Neural progenitor cell (in vitro differentiated cells): Measurements from ENCODE around the gene VARS1. TPM values are rescaled to one million over a fixed set of nuclear protein-coding genes. Genes with fewer than 3 reads are reported as not detected.

ENCODE experiments used
- DNase-seq: peaks from one replicate; pipeline ENCODE4 v3.0.0-alpha.2; 2016; ENCODE audit warnings: low spot score
- H2AFZ ChIP-seq: fragments of 200-600 bp; sonication (generic); replicated peaks from 2 replicates; pipeline ENCODE4 v1.6.1; 2016; ENCODE audit warnings: antibody characterized with exemption
- H3F3A ChIP-seq: fragments of 200-600 bp; sonication (generic); 2 replicates; pipeline ENCODE4 v1.6.1; 2016; ENCODE audit warnings: antibody characterized with exemption, low read depth
- H3K27ac ChIP-seq: fragments of 200-600 bp; sonication (generic); 2 replicates; pipeline ENCODE4 v1.5.1; 2016; ENCODE audit warnings: mild to moderate bottlenecking
- H3K27me3 ChIP-seq: fragments of 200-600 bp; sonication (generic); 2 replicates; pipeline ENCODE4 v1.6.1; 2016; ENCODE audit warnings: mild to moderate bottlenecking, moderate library complexity
- H3K36me3 ChIP-seq: fragments of 200-600 bp; sonication (generic); 2 replicates; pipeline ENCODE4 v1.5.1; 2016
- H3K4me1 ChIP-seq: fragments of 200-600 bp; sonication (generic); 2 replicates; pipeline ENCODE4 v1.6.1; 2016; ENCODE audit warnings: mixed run types
- H3K4me2 ChIP-seq: fragments of 200-600 bp; sonication (generic); 2 replicates; pipeline ENCODE4 v1.6.1; 2016
- H3K4me3 ChIP-seq: fragments of 200-600 bp; sonication (generic); 2 replicates; pipeline ENCODE4 v1.5.1; 2016
- H3K79me2 ChIP-seq: fragments of 200-600 bp; sonication (generic); 2 replicates; pipeline ENCODE4 v1.6.1; 2016; ENCODE audit warnings: low read depth
- H3K9ac ChIP-seq: fragments of 200-600 bp; sonication (generic); 2 replicates; pipeline ENCODE4 v1.6.1; 2016
- H3K9me3 ChIP-seq: fragments of 200-600 bp; sonication (generic); 2 replicates; pipeline ENCODE4 v1.5.1; 2016; ENCODE audit warnings: low read depth
- H4K20me1 ChIP-seq: fragments of 200-600 bp; sonication (generic); 2 replicates; pipeline ENCODE4 v1.6.1; 2016; ENCODE audit warnings: low read depth
- H3K27ac Mint-ChIP-seq: 3 replicates; pipeline ENCODE4 v1.8.0; 2021; ENCODE audit warnings: mixed read lengths
- H3K27me3 Mint-ChIP-seq: 2 replicates; pipeline ENCODE4 v1.8.0; 2022; ENCODE audit warnings: low read depth, mild to moderate bottlenecking, inconsistent platforms, moderate library complexity, mixed read lengths; ENCODE audit not compliant: insufficient read depth
- H3K36me3 Mint-ChIP-seq: 3 replicates; pipeline ENCODE4 v1.8.0; 2021; ENCODE audit warnings: mixed read lengths
- H3K4me1 Mint-ChIP-seq: 3 replicates; pipeline ENCODE4 v1.8.0; 2021; ENCODE audit warnings: mixed read lengths
- H3K4me3 Mint-ChIP-seq: 3 replicates; pipeline ENCODE4 v1.8.0; 2021; ENCODE audit warnings: mild to moderate bottlenecking, moderate library complexity, mixed read lengths
- H3K9me3 Mint-ChIP-seq: 3 replicates; pipeline ENCODE4 v1.8.0; 2020; ENCODE audit warnings: mixed read lengths
- CTCF ChIP-seq: fragments of 200-600 bp; sonication (generic); IDR thresholded peaks from 2 replicates; pipeline ENCODE4 v1.5.1; 2017; ENCODE audit warnings: antibody characterized with exemption, mild to moderate bottlenecking
- EZH2 ChIP-seq: fragments of 200-600 bp; sonication (generic); IDR thresholded peaks from 2 replicates; pipeline ENCODE4 v1.6.1; 2017; ENCODE audit warnings: antibody characterized with exemption, mild to moderate bottlenecking, moderate library complexity
- EZH2phosphoT487 ChIP-seq: fragments of 200-600 bp; sonication (generic); IDR thresholded peaks from 2 replicates; pipeline ENCODE4 v1.6.1; 2017; ENCODE audit warnings: antibody characterized with exemption
- total RNA-seq: library from RNA; depleted of rRNA; stranded (reverse); fragments of >200 nt; gene quantifications from 2 replicates; pipeline ENCODE4 v1.2.3, GENCODE V29; 2015; ENCODE audit warnings: low replicate concordance

The VARS1 gene
- total RNA-seq, 1 donor from 2014 or later = 34.1 TPM

GRCh38 chr6:31799781-31800180 lies 4.2 kb upstream of the VARS1 start:
- H3K4me1 Mint-ChIP-seq = peaks cover 4% of the 10 kb centered on the region
- Histone ChIP-seq H3K9ac (no peak overlapping the region), H2AFZ (no peak overlapping the region), H3K9me3 (no peaks in the 10 kb centered on the region), H3K27me3 (no peaks in the 10 kb centered on the region), H4K20me1 (no peaks in the 10 kb centered on the region), H3K79me2 (peaks cover 60% of the 10 kb centered on the region), H3F3A (peaks cover 36% of the 10 kb centered on the region), H3K4me2 (no peak overlapping the region), H3K27ac (no peak overlapping the region), H3K4me1 (no peaks in the 10 kb centered on the region), H3K4me3 (no peak overlapping the region), H3K36me3 (no peaks in the 10 kb centered on the region)
- no peak for DNase-seq
- no peak overlapping the region for H3K27ac Mint-ChIP-seq
- H3K9me3 Mint-ChIP-seq = no peaks in the 10 kb centered on the region
- no peaks in the 10 kb centered on the region for H3K27me3 Mint-ChIP-seq
- TF ChIP-seq CTCF (no peak), EZH2 (no peak), EZH2phosphoT487 (no peak)
- no peak overlapping the region for H3K4me3 Mint-ChIP-seq
- peaks cover 11% of the 10 kb centered on the region for H3K36me3 Mint-ChIP-seq

- H3K4me3 Mint-ChIP-seq = peak overlapping the region; percentile 31
- Histone ChIP-seq H3F3A (peaks cover 36% of the 10 kb centered on the region), H3K9me3 (no peaks in the 10 kb centered on the region), H4K20me1 (no peaks in the 10 kb centered on the region), H3K27ac (no peak overlapping the region), H2AFZ (no peak overlapping the region), H3K9ac (no peak overlapping the region), H3K79me2 (peaks cover 53% of the 10 kb centered on the region), H3K4me2 (no peak overlapping the region), H3K27me3 (no peaks in the 10 kb centered on the region), H3K4me1 (peaks cover 7% of the 10 kb centered on the region), H3K4me3 (no peak overlapping the region), H3K36me3 (no peaks in the 10 kb centered on the region)
- H3K27ac Mint-ChIP-seq = no peak overlapping the region
- no peak for TF ChIP-seq EZH2phosphoT487
- TF ChIP-seq EZH2 = no peak
- TF ChIP-seq CTCF = no peak
- peaks cover 9% of the 10 kb centered on the region for H3K36me3 Mint-ChIP-seq
- H3K27me3 Mint-ChIP-seq = no peaks in the 10 kb centered on the region
- peaks cover 14% of the 10 kb centered on the region for H3K4me1 Mint-ChIP-seq
- no peak for DNase-seq
- H3K9me3 Mint-ChIP-seq = no peaks in the 10 kb centered on the region
Measured at GRCh38 chr6:31797588-31797987, 2.0 kb upstream of the VARS1 start.

GRCh38 chr6:31796993-31797385 lies 1.4 kb upstream of the VARS1 start:
- no peaks in the 10 kb centered on the region for H3K9me3 ChIP-seq
- Mint-ChIP-seq H3K27me3 (no peaks in the 10 kb centered on the region), H3K36me3 (peaks cover 9% of the 10 kb centered on the region), H3K27ac (no peak overlapping the region), H3K9me3 (no peaks in the 10 kb centered on the region), H3K4me1 (peaks cover 14% of the 10 kb centered on the region), H3K4me3 (peak overlapping the region; percentile 81)
- H3K4me3 ChIP-seq = no peak overlapping the region
- peaks cover 47% of the 10 kb centered on the region for H3K79me2 ChIP-seq
- H3K27me3 ChIP-seq = no peaks in the 10 kb centered on the region
- H3K36me3 ChIP-seq = no peaks in the 10 kb centered on the region
- H3K27ac ChIP-seq = no peak overlapping the region
- no peak overlapping the region for H3K9ac ChIP-seq
- no peak overlapping the region for H3K4me2 ChIP-seq
- H4K20me1 ChIP-seq = no peaks in the 10 kb centered on the region
- H3F3A ChIP-seq = peaks cover 36% of the 10 kb centered on the region
- TF ChIP-seq CTCF (no peak), EZH2 (no peak)
- peaks cover 7% of the 10 kb centered on the region for H3K4me1 ChIP-seq
- H2AFZ ChIP-seq = no peak overlapping the region
- no peak for DNase-seq
